Skeletal muscle satellite cell (primary cell): Measurements from ENCODE around the gene ABHD16B.

ENCODE experiments used
- H3K27me3 ChIP-seq: 2 replicates; pipeline ENCODE4 v1.7.0; 2013; ENCODE audit warnings: low read length; ENCODE audit not compliant: control insufficient read depth, insufficient read depth
- H3K36me3 ChIP-seq: 2 replicates; pipeline ENCODE4 v1.7.0; 2013; ENCODE audit warnings: mild to moderate bottlenecking, control low read depth, low read length; ENCODE audit not compliant: insufficient read depth
- H3K4me1 ChIP-seq: 2 replicates; pipeline ENCODE4 v1.7.0; 2013; ENCODE audit warnings: low read length; ENCODE audit not compliant: control insufficient read depth, insufficient read depth
- H3K4me2 ChIP-seq: 2 replicates; pipeline ENCODE4 v1.7.0; 2013; ENCODE audit warnings: mild to moderate bottlenecking, low read length
- H3K4me3 ChIP-seq: 2 replicates; pipeline ENCODE4 v1.7.0; 2013; ENCODE audit warnings: low read length
- H3K9ac ChIP-seq: 2 replicates; pipeline ENCODE4 v1.7.0; 2013; ENCODE audit warnings: mild to moderate bottlenecking, low read depth, low read length, moderate library complexity
- H3K9me3 ChIP-seq: replicated peaks from 2 replicates; pipeline ENCODE4 v1.7.0; 2013; ENCODE audit warnings: mild to moderate bottlenecking, control low read depth, low read length

Gene ABHD16B

GRCh38 chr20:63895202-63895951 is 34.1 kb downstream of the ABHD16B start:
- Histone ChIP-seq H3K4me2 (peak overlapping the region; percentile 90), H3K36me3 (peaks cover 33% of the 10 kb centered on the region), H3K9me3 (no peaks in the 10 kb centered on the region), H3K4me1 (peaks cover 11% of the 10 kb centered on the region), H3K9ac (peak overlapping the region; percentile 94), H3K27me3 (no peaks in the 10 kb centered on the region), H3K4me3 (peak overlapping the region; percentile 78)

GRCh38 chr20:63895952-63896263 is 34.6 kb downstream of the ABHD16B start:
- Histone ChIP-seq H3K4me2 (peak overlapping the region; percentile 90), H3K4me3 (peak overlapping the region; percentile 76), H3K9ac (peak overlapping the region; percentile 94), H3K4me1 (peaks cover 11% of the 10 kb centered on the region), H3K9me3 (no peaks in the 10 kb centered on the region), H3K36me3 (peaks cover 28% of the 10 kb centered on the region), H3K27me3 (no peaks in the 10 kb centered on the region)

- Histone ChIP-seq H3K4me1 (peaks cover 11% of the 10 kb centered on the region), H3K36me3 (peaks cover 26% of the 10 kb centered on the region), H3K4me3 (peak overlapping the region; percentile 76)
These were observed 35.2 kb downstream of the ABHD16B start for GRCh38 chr20:63896264-63897105.

GRCh38 chr20:63897978-63898561 is 36.8 kb downstream of the ABHD16B start:
- H3K36me3 ChIP-seq = peaks cover 17% of the 10 kb centered on the region
- H3K27me3 ChIP-seq = no peaks in the 10 kb centered on the region
- peaks cover 15% of the 10 kb centered on the region for H3K4me1 ChIP-seq
- no peaks in the 10 kb centered on the region for H3K9me3 ChIP-seq
- H3K4me3 ChIP-seq = no peak overlapping the region
- no peak overlapping the region for H3K4me2 ChIP-seq
- no peak overlapping the region for H3K9ac ChIP-seq

More at GRCh38 chr20:63896264-63897105, 35.2 kb downstream of the ABHD16B start:
- peak overlapping the region; percentile 94 for H3K9ac ChIP-seq
- H3K27me3 ChIP-seq = no peaks in the 10 kb centered on the region
- H3K9me3 ChIP-seq = no peaks in the 10 kb centered on the region
- H3K4me2 ChIP-seq = peak overlapping the region; percentile 90

GRCh38 chr20:63898882-63899558 is 37.7 kb downstream of the ABHD16B start:
- Histone ChIP-seq H3K36me3 (peaks cover 17% of the 10 kb centered on the region), H3K4me1 (peaks cover 21% of the 10 kb centered on the region), H3K9ac (no peak overlapping the region), H3K27me3 (no peaks in the 10 kb centered on the region), H3K4me3 (no peak overlapping the region), H3K9me3 (no peaks in the 10 kb centered on the region), H3K4me2 (no peak overlapping the region)

- no peaks in the 10 kb centered on the region for H3K27me3 ChIP-seq
- H3K9me3 ChIP-seq = no peaks in the 10 kb centered on the region
- no peak overlapping the region for H3K4me2 ChIP-seq
- peaks cover 17% of the 10 kb centered on the region for H3K36me3 ChIP-seq
- no peak overlapping the region for H3K4me3 ChIP-seq
- no peak overlapping the region for H3K9ac ChIP-seq
- peaks cover 23% of the 10 kb centered on the region for H3K4me1 ChIP-seq
These were observed 39.1 kb downstream of the ABHD16B start for GRCh38 chr20:63900413-63900812.

- H3K4me2 ChIP-seq = no peak overlapping the region
- H3K4me1 ChIP-seq = peaks cover 15% of the 10 kb centered on the region
- no peaks in the 10 kb centered on the region for H3K9me3 ChIP-seq
- peaks cover 7% of the 10 kb centered on the region for H3K36me3 ChIP-seq
- H3K4me3 ChIP-seq = no peak overlapping the region
- H3K27me3 ChIP-seq = no peaks in the 10 kb centered on the region
- H3K9ac ChIP-seq = no peak overlapping the region
These were observed 42.7 kb downstream of the ABHD16B start for GRCh38 chr20:63903796-63904561.

- Histone ChIP-seq H3K4me3 (no peak overlapping the region), H3K9ac (no peak overlapping the region), H3K9me3 (no peaks in the 10 kb centered on the region), H3K4me2 (no peak overlapping the region), H3K36me3 (no peaks in the 10 kb centered on the region), H3K27me3 (no peaks in the 10 kb centered on the region), H3K4me1 (peaks cover 33% of the 10 kb centered on the region)
These were observed 46.8 kb downstream of the ABHD16B start for GRCh38 chr20:63908008-63908682.

GRCh38 chr20:63911176-63911575 is 49.9 kb downstream of the ABHD16B start:
- Histone ChIP-seq H3K9ac (peak overlapping the region; percentile 46), H3K36me3 (no peaks in the 10 kb centered on the region)

More at GRCh38 chr20:63911176-63911575, 49.9 kb downstream of the ABHD16B start:
- Histone ChIP-seq H3K27me3 (no peaks in the 10 kb centered on the region), H3K4me2 (peak overlapping the region; percentile 47), H3K4me3 (no peak overlapping the region), H3K4me1 (peaks cover 25% of the 10 kb centered on the region), H3K9me3 (no peaks in the 10 kb centered on the region)
